GM18499 (cell line): ENCODE results near the gene ARHGAP18.
A peak's percentile ranks its signal among the peaks of the same experiment; 100 is the strongest.
"Not testable (repeated sequence)": the region's sequence is repeated elsewhere in the genome, so short reads cannot be mapped to it uniquely, and the experiment has no call there.

Source experiments
- ATAC-seq: cut with Tn5 transposase; IDR thresholded peaks from one replicate; pipeline ENCODE4 v1.9.1; 2021; ENCODE audit warnings: moderate number of reproducible peaks; ENCODE audit not compliant: insufficient read depth, unreplicated experiment

ARHGAP18 gene

GRCh38 chr6:129598244-129599187 lies 111.5 kb downstream of the ARHGAP18 start:
- peak; percentile 65 for ATAC-seq

- no peak for ATAC-seq
Observed at GRCh38 chr6:129597023-129597713, 112.8 kb downstream of the ARHGAP18 start.

DNA sequence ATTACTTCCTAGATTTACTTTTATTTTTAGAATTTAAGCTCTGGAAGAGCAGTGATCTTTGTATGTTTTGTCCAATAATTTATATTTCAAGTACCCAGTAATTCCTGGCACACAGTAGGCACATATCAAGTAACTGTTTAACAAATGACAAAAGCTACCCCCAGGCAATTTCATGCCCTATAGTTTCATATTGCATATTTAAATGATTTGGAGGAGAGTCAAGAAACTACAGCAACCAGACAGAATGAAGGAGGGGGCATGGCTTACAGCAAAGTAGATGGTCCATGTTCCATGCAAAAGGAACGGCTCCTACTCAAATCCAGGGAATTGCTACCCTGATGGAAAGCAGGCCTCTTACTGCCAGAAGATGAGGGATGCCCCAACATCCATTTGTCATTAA lies 113.5 kb downstream of the ARHGAP18 start:
- no peak for ATAC-seq

GRCh38 chr6:129593233-129593564 lies 116.8 kb downstream of the ARHGAP18 start:
- no peak for ATAC-seq

- no peak for ATAC-seq
Observed at GRCh38 chr6:129592516-129593232, 117.3 kb downstream of the ARHGAP18 start.

DNA sequence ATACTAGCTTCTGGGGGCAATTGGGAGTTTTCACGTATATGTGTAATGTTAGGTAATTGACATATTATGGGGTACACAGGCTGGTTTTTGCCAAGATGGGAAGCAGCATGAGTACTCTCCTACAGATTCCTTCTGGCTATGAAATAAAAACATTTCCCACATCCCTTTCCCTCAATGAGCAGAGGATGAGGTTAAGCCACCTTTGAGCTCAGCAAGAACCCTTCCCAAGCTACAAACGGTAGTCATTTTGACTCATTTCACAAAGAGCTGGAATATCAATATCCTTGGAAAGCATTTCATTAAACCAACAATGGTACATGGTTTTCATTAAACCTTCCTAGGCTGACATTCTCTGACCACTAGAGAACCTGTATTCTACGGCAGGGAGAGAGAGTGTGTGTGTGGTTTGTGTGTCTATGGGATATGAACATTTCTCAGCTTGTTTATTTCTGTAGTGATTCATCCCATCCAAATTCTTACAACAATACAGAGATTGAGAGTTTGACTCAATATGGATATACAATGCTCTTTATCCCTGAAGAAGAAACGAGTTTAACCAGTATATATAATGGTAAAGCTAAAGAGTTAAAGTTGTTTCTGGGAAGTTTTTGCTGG lies 119.5 kb downstream of the ARHGAP18 start:
- no peak for ATAC-seq

DNA sequence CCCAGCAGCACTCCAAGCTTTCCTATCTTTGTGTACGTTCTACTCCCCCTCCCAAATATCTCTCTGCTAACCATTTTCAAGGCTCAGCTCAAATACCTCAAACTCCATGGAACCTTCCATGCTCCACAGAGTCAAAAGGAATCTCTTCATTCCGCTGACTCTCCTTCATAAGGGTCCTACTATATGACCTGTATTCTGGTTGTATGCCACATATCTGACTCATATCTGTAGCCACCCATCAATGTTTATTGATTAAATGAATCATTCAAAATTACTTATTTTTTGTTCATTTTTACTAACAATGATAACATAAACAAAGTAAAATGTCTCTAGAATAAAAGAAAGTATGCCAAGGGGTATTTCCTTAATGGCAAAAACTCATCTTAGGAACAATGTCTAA lies 123.2 kb downstream of the ARHGAP18 start:
- ATAC-seq: no peak

DNA sequence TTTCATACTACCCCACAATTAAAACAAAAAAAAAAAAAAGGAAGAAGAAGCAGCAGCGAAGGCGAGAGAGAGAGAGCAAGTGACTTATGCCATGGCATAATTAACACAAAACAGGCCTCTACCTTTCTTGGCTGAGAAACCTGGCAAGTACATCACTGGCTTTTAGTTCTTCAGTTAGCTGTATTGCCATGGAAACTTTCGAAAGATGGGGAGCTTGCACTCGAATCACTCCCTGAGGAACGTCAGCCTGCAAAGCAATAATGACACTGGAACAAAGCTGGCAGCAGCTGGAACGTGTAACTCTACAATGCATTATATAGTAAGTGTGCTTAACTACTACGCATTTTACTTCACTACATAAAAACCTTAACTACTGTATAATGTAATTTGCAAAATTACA lies 126.1 kb downstream of the ARHGAP18 start:
- ATAC-seq: no peak

GRCh38 chr6:129578315-129578714 lies 131.7 kb downstream of the ARHGAP18 start:
- no peak for ATAC-seq

- ATAC-seq: no peak
Observed at GRCh38 chr6:129577691-129578090, 132.3 kb downstream of the ARHGAP18 start.

DNA sequence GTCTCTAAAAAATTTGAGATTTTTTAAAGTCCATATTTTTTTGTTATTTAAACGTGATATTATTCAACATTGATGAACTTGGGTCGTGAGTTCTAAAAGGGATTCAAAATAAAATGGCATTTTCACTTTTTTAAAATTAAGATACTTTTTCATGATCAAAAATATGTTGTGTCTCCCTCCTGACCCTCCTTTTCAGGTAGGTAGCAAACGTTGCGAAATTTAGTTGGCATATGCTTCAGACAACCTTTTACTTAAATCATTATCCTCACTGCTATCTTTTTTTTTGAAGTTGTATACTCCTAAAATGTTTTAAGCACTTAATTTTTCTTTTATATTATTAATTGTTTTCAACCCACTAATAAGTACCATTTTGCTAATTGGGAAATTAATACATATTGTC lies 133.5 kb downstream of the ARHGAP18 start:
- ATAC-seq: no peak

- no peak for ATAC-seq
Observed at GRCh38 chr6:129575378-129576118, 134.4 kb downstream of the ARHGAP18 start.

GRCh38 chr6:129574605-129575004 lies 135.4 kb downstream of the ARHGAP18 start:
- not testable (repeated sequence) for ATAC-seq

DNA sequence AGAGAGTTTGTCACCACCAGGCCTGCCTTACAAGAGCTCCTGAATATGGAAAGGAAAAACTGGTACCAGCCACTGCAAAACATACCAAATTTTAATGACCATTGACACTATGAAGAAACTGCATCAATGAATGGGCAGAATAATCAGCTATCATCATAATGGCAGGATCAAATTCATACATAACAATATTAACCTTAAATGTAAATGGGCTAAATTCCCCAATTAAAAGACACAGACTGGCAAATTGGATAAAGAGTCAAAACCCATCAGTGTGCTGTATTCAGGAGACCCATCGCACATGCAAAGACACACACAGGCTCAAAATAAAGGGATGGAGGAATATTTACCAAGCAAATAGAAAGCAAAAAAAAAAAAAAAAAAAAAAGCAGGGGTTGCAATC lies 139.0 kb downstream of the ARHGAP18 start:
- ATAC-seq: not testable (repeated sequence)

DNA sequence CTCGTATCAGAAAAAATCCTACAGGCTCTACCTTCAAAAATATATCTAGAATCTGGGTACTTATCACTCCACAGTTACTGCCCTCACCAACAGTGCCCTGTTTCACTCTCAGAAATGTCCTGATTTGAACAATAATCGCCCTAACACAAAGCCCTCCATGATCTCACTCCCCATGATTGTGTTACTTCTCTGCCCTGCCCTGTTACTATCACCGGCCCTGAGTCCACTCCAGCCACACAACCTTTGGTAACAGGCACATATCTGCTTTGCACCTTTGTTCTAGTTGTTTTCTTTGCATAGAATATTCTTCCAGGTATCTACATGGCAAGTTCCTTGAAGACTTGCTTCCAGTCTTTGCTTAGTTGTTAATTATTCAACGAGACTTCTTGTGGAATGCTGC lies 142.0 kb downstream of the ARHGAP18 start:
- no peak for ATAC-seq

- no peak for ATAC-seq
Observed at GRCh38 chr6:129567374-129567773, 142.6 kb downstream of the ARHGAP18 start.

DNA sequence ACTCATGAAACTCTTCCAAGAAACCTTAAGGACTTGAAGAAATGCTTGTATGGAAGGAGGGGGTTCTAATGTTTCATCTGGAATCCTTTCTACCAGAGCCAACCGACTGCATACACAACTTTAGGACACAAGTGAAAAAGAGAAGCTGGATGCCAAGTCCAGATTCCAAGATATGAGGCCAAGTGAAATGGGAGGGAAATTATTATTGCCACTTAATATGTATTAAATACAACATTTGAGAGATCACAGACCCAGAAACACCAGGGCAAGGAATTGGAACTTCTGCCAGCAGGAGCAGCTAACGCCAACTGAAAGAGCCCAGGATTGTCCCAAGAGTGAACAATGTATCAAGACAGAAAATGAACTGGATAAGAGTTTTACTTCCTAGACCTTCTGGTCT lies 144.2 kb downstream of the ARHGAP18 start:
- ATAC-seq: no peak

DNA sequence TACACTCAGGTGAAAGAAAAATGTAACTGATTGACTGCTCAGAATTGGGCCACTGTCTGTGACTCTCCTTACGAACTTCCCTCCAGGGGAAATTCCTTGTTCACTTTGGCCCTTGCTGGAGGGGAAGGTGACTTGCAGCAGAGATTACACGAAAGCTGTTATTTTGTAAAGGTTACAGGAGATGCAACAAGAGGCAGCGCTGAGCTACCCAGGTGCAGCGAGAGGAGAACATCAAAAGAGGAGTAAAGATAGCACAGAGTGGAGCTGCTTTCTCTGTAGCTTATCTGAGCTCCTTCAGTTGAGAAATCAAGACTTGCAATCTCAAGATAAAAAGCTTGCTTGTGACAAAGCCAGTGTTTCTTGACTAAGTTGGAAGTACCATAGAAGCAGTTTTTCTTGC lies 144.6 kb downstream of the ARHGAP18 start:
- ATAC-seq: no peak

DNA sequence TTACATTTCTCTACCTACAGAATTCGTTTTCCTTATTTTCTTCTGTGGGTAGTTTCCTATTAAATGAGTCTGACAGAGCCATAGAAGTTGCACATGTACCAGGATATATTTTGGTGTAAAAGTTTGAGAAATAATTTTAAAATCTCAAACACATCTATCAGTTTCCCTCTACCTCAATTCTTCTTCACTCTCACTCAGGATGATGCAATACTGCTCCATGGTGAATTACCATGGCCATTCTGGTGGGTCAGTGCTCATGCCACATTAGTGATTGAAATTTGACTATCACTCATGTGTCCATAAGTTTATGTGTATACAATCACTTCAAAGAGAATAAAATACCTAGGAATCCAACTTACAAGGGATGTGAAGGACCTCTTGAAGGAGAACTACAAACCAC lies 151.7 kb downstream of the ARHGAP18 start:
- no peak for ATAC-seq
